ENCODE results near the gene POLN.

GRCh38 chr4:2285613-2286381, 43.9 kb upstream of the POLN start:
- no peak for TF ChIP-seq POLR2AphosphoS5 (IDR thresholded peaks at IDR 0.05; ENCODE audit: low read depth)
- TF ChIP-seq, protein P1, sequence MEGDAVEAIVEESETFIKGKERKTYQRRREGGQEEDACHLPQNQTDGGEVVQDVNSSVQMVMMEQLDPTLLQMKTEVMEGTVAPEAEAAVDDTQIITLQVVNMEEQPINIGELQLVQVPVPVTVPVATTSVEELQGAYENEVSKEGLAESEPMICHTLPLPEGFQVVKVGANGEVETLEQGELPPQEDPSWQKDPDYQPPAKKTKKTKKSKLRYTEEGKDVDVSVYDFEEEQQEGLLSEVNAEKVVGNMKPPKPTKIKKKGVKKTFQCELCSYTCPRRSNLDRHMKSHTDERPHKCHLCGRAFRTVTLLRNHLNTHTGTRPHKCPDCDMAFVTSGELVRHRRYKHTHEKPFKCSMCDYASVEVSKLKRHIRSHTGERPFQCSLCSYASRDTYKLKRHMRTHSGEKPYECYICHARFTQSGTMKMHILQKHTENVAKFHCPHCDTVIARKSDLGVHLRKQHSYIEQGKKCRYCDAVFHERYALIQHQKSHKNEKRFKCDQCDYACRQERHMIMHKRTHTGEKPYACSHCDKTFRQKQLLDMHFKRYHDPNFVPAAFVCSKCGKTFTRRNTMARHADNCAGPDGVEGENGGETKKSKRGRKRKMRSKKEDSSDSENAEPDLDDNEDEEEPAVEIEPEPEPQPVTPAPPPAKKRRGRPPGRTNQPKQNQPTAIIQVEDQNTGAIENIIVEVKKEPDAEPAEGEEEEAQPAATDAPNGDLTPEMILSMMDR (conservative IDR thresholded peaks at IDR 0.05; ENCODE audit: low read depth in 2 of 2): no peak
- TF ChIP-seq EZH2 (IDR thresholded peaks at IDR 0.05; ENCODE audit: low read depth, unreplicated experiment): no peak
- TF ChIP-seq EZH2phosphoT487 (IDR thresholded peaks at IDR 0.05; ENCODE audit: unreplicated experiment): no peak
